ENCODE results near the gene PRPSAP2. TPM values are rescaled to one million over a fixed set of nuclear protein-coding genes. Genes with fewer than 3 reads are reported as not detected.

The PRPSAP2 gene
- polyA plus RNA-seq, 1 donor (not counting 4 experiments of a cell fraction or from before 2014, with no cell fraction given): 39.1 TPM

GRCh38 chr17:18896947-18897346, 39.0 kb downstream of the PRPSAP2 start:
- Histone ChIP-seq H3K4me2 (ENCODE audit: control insufficient read depth, extremely low read depth, insufficient read depth, low read depth, low read length) (no peak overlapping the region), H3K9ac (ENCODE audit: control insufficient read depth, extremely low read depth, insufficient read depth, low read length) (no peak overlapping the region), H3K27ac (ENCODE audit: control insufficient read depth, insufficient read depth, low read length) (no peak overlapping the region), H3K4me1 (ENCODE audit: control insufficient read depth, extremely low read depth, insufficient read depth, low read length) (no peaks in the 10 kb centered on the region), H2AFZ (ENCODE audit: control insufficient read depth, low read length) (no peak overlapping the region), H3K27me3 (ENCODE audit: control insufficient read depth, extremely low read depth, insufficient read depth, low read length) (no peaks in the 10 kb centered on the region), H3K79me2 (ENCODE audit: control insufficient read depth, insufficient read depth, low read length) (no peaks in the 10 kb centered on the region), H3K36me3 (ENCODE audit: control insufficient read depth in 2 of 2, extremely low read depth in 1 of 2, insufficient read depth in 2 of 2, low read length in 2 of 2) (peaks cover 8 to 17% of the 10 kb centered on the region in 2 experiments), H3K4me3 (ENCODE audit: control insufficient read depth in 2 of 3, extremely low read depth in 1 of 3, insufficient read depth in 2 of 3, low read depth in 1 of 3, low read length in 3 of 3) (no peak overlapping the region), H3K9me1 (ENCODE audit: control insufficient read depth, extremely low read depth, insufficient read depth, low read length) (no peaks in the 10 kb centered on the region), H3K9me3 (ENCODE audit: control insufficient read depth, low read depth, low read length) (no peaks in the 10 kb centered on the region), H4K20me1 (ENCODE audit: control insufficient read depth, extremely low read depth, insufficient read depth, low read length) (no peaks in the 10 kb centered on the region)
- no peak for DNase-seq (ENCODE audit: low read depth, low spot score)
- dilution Hi-C loops (cut with MboI; ENCODE audit: extremely low pct_ligation_motif_present, low sequenced_read_pairs): no loop called here
- no peak for TF ChIP-seq EZH2 (IDR thresholded peaks at IDR 0.05; ENCODE audit: low read length)
- TF ChIP-seq, protein P1, sequence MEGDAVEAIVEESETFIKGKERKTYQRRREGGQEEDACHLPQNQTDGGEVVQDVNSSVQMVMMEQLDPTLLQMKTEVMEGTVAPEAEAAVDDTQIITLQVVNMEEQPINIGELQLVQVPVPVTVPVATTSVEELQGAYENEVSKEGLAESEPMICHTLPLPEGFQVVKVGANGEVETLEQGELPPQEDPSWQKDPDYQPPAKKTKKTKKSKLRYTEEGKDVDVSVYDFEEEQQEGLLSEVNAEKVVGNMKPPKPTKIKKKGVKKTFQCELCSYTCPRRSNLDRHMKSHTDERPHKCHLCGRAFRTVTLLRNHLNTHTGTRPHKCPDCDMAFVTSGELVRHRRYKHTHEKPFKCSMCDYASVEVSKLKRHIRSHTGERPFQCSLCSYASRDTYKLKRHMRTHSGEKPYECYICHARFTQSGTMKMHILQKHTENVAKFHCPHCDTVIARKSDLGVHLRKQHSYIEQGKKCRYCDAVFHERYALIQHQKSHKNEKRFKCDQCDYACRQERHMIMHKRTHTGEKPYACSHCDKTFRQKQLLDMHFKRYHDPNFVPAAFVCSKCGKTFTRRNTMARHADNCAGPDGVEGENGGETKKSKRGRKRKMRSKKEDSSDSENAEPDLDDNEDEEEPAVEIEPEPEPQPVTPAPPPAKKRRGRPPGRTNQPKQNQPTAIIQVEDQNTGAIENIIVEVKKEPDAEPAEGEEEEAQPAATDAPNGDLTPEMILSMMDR (optimal IDR thresholded peaks at IDR 0.05 in 1 of 3, IDR thresholded peaks at IDR 0.05 in 1 of 3, conservative IDR thresholded peaks at IDR 0.05 in 1 of 3; ENCODE audit: extremely low read depth in 1 of 3, insufficient read depth in 2 of 3, low read length in 3 of 3): no peak
- FAIRE-seq: no peak

GRCh38 chr17:18904482-18904881, 46.6 kb downstream of the PRPSAP2 start:
- Histone ChIP-seq H3K9me3 (ENCODE audit: control insufficient read depth, low read depth, low read length) (no peaks in the 10 kb centered on the region), H3K9ac (ENCODE audit: control insufficient read depth, extremely low read depth, insufficient read depth, low read length) (no peak overlapping the region), H3K27ac (ENCODE audit: control insufficient read depth, insufficient read depth, low read length) (no peak overlapping the region), H3K4me1 (ENCODE audit: control insufficient read depth, extremely low read depth, insufficient read depth, low read length) (no peaks in the 10 kb centered on the region), H2AFZ (ENCODE audit: control insufficient read depth, low read length) (no peak overlapping the region), H3K4me3 (ENCODE audit: control insufficient read depth in 2 of 3, extremely low read depth in 1 of 3, insufficient read depth in 2 of 3, low read depth in 1 of 3, low read length in 3 of 3) (no peak overlapping the region), H4K20me1 (ENCODE audit: control insufficient read depth, extremely low read depth, insufficient read depth, low read length) (no peaks in the 10 kb centered on the region), H3K4me2 (ENCODE audit: control insufficient read depth, extremely low read depth, insufficient read depth, low read depth, low read length) (no peak overlapping the region), H3K36me3 (ENCODE audit: control insufficient read depth in 2 of 2, extremely low read depth in 1 of 2, insufficient read depth in 2 of 2, low read length in 2 of 2) (peaks cover 11 to 19% of the 10 kb centered on the region in 2 experiments), H3K79me2 (ENCODE audit: control insufficient read depth, insufficient read depth, low read length) (no peaks in the 10 kb centered on the region), H3K27me3 (ENCODE audit: control insufficient read depth, extremely low read depth, insufficient read depth, low read length) (no peaks in the 10 kb centered on the region), H3K9me1 (ENCODE audit: control insufficient read depth, extremely low read depth, insufficient read depth, low read length) (no peaks in the 10 kb centered on the region)
- dilution Hi-C loops (cut with MboI; ENCODE audit: extremely low pct_ligation_motif_present, low sequenced_read_pairs): no loop called here
- TF ChIP-seq, protein P1 (optimal IDR thresholded peaks at IDR 0.05 in 1 of 3, IDR thresholded peaks at IDR 0.05 in 1 of 3, conservative IDR thresholded peaks at IDR 0.05 in 1 of 3; ENCODE audit: extremely low read depth in 1 of 3, insufficient read depth in 2 of 3, low read length in 3 of 3): no peak
- TF ChIP-seq EZH2 (IDR thresholded peaks at IDR 0.05; ENCODE audit: low read length): no peak
- DNase-seq (ENCODE audit: low read depth, low spot score) (no peak), FAIRE-seq (no peak)
